ENCODE data around the gene RPL34.

DNA sequence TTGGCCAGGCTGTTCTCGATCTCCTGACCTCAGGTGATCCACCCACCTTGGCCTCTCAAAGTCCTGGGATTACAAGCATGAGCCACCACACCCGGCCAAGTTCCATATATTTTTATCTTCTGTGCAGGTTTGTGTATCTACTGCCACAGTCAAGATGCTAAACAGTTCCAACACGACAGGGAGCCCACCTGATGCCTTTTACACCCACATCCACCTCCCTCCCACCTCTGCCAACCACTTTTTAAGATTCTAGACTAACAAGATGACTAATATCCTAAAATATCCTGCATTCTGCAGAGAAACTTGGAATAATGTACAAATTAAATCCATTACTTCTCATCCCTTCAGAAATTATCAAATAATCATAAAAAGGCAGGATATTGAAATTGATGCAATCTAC, 19.3 kb upstream of the RPL34 start:
- TF ChIP-seq, protein P1, sequence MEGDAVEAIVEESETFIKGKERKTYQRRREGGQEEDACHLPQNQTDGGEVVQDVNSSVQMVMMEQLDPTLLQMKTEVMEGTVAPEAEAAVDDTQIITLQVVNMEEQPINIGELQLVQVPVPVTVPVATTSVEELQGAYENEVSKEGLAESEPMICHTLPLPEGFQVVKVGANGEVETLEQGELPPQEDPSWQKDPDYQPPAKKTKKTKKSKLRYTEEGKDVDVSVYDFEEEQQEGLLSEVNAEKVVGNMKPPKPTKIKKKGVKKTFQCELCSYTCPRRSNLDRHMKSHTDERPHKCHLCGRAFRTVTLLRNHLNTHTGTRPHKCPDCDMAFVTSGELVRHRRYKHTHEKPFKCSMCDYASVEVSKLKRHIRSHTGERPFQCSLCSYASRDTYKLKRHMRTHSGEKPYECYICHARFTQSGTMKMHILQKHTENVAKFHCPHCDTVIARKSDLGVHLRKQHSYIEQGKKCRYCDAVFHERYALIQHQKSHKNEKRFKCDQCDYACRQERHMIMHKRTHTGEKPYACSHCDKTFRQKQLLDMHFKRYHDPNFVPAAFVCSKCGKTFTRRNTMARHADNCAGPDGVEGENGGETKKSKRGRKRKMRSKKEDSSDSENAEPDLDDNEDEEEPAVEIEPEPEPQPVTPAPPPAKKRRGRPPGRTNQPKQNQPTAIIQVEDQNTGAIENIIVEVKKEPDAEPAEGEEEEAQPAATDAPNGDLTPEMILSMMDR (IDR thresholded peaks at IDR 0.05; ENCODE audit: borderline replicate concordance, extremely low read depth, low read length, poor library complexity, severe bottlenecking), result no peak
- no peak for TF ChIP-seq EZH2 (IDR thresholded peaks at IDR 0.05; ENCODE audit: borderline replicate concordance, low read depth, low read length, severe bottlenecking)
